MM.1S (cell line): Measurements from ENCODE around the gene KSR2.

Experiments used
- DNase-seq: peaks from one replicate; pipeline ENCODE4 v3.0.0-alpha.2; 2015
- H2AFZ ChIP-seq: fragments of 300-600 bp; sonication (generic); 2 replicates; pipeline ENCODE4 v1.6.0; 2016; ENCODE audit warnings: antibody characterized with exemption, low read length
- H3F3A ChIP-seq: fragments of 300-600 bp; sonication (generic); 2 replicates; pipeline ENCODE4 v1.6.1; 2016; ENCODE audit warnings: mild to moderate bottlenecking, antibody characterized with exemption, low read length, moderate library complexity, mixed read lengths; ENCODE audit not compliant: insufficient read depth
- H3K27ac ChIP-seq: fragments of 300-600 bp; sonication (generic); 2 replicates; pipeline ENCODE4 v1.5.1; 2016; ENCODE audit warnings: mild to moderate bottlenecking, low read length
- H3K27me3 ChIP-seq: fragments of 300-600 bp; sonication (generic); replicated peaks from 2 replicates; pipeline ENCODE4 v1.6.0; 2016; ENCODE audit warnings: low read length; ENCODE audit not compliant: insufficient read depth
- H3K36me3 ChIP-seq: fragments of 300-600 bp; sonication (generic); replicated peaks from 2 replicates; pipeline ENCODE4 v1.6.1; 2016; ENCODE audit warnings: mild to moderate bottlenecking, low read length, mixed read lengths; ENCODE audit not compliant: insufficient read depth
- H3K4me1 ChIP-seq: fragments of 300-600 bp; sonication (generic); 2 replicates; pipeline ENCODE4 v1.6.1; 2016; ENCODE audit warnings: low read length, mixed read lengths
- H3K4me2 ChIP-seq: fragments of 300-600 bp; sonication (generic); 2 replicates; pipeline ENCODE4 v1.6.0; 2016; ENCODE audit warnings: low read depth, low read length
- H3K4me3 ChIP-seq: fragments of 300-600 bp; sonication (generic); 2 replicates; pipeline ENCODE4 v1.5.1; 2016; ENCODE audit warnings: low read length, mixed read lengths
- H3K79me2 ChIP-seq: fragments of 300-600 bp; sonication (generic); 2 replicates; pipeline ENCODE4 v1.6.1; 2016; ENCODE audit warnings: mixed run types, low read length, mixed read lengths
- H3K9ac ChIP-seq: fragments of 300-600 bp; sonication (generic); 2 replicates; pipeline ENCODE4 v1.6.1; 2016; ENCODE audit warnings: low read length, mixed read lengths
- H3K9me2 ChIP-seq: fragments of 300-600 bp; sonication (generic); replicated peaks from 2 replicates; pipeline ENCODE4 v1.6.1; 2016; ENCODE audit warnings: mild to moderate bottlenecking, low read length, mixed read lengths; ENCODE audit not compliant: insufficient read depth
- H3K9me3 ChIP-seq: fragments of 300-600 bp; sonication (generic); replicated peaks from 2 replicates; pipeline ENCODE4 v1.6.1; 2016; ENCODE audit warnings: mild to moderate bottlenecking, low read length, mixed read lengths; ENCODE audit not compliant: insufficient read depth
- H4K20me1 ChIP-seq: fragments of 300-600 bp; sonication (generic); 2 replicates; pipeline ENCODE4 v1.6.1; 2016; ENCODE audit warnings: mild to moderate bottlenecking, low read length, moderate library complexity, mixed read lengths; ENCODE audit not compliant: insufficient read depth
- CTCF ChIP-seq: fragments of 300-600 bp; sonication (generic); IDR thresholded peaks from 2 replicates; pipeline ENCODE4 v1.5.1; 2016; ENCODE audit warnings: antibody characterized with exemption, low read length, mixed read lengths
- EZH2 ChIP-seq: fragments of 300-600 bp; sonication (generic); optimal IDR thresholded peaks from 2 replicates; pipeline ENCODE3; 2017; ENCODE audit warnings: low read depth, mild to moderate bottlenecking, antibody characterized with exemption, low read length, mixed read lengths
- EZH2phosphoT487 ChIP-seq: fragments of 300-600 bp; sonication (generic); IDR thresholded peaks from 2 replicates; pipeline ENCODE4 v1.6.1; 2018; ENCODE audit warnings: antibody characterized with exemption, low read length

Gene KSR2

GRCh38 chr12:117421068-117421752, 547.6 kb downstream of the KSR2 start:
- no peak overlapping the region for H3K27ac ChIP-seq
- no peak for TF ChIP-seq EZH2
- no peak for TF ChIP-seq EZH2phosphoT487
- TF ChIP-seq CTCF, result no peak
- H3K79me2 ChIP-seq, result no peaks in the 10 kb centered on the region
- DNase-seq, result no peak
- no peaks in the 10 kb centered on the region for H3K36me3 ChIP-seq
- H3K9me3 ChIP-seq, result no peaks in the 10 kb centered on the region
- no peaks in the 10 kb centered on the region for H3K27me3 ChIP-seq
- H3K9ac ChIP-seq, result no peak overlapping the region
- H3F3A ChIP-seq, result no peaks in the 10 kb centered on the region
- H4K20me1 ChIP-seq, result no peaks in the 10 kb centered on the region
- H2AFZ ChIP-seq, result no peak overlapping the region
- H3K4me1 ChIP-seq, result no peaks in the 10 kb centered on the region
- H3K9me2 ChIP-seq, result no peaks in the 10 kb centered on the region
- no peak overlapping the region for H3K4me2 ChIP-seq
- no peak overlapping the region for H3K4me3 ChIP-seq

GRCh38 chr12:117417004-117417403, 551.8 kb downstream of the KSR2 start:
- no peak overlapping the region for H2AFZ ChIP-seq
- no peaks in the 10 kb centered on the region; the same call in 1 of the 2 replicates for H3K27me3 ChIP-seq
- H3K27ac ChIP-seq, result no peak overlapping the region
- no peaks in the 10 kb centered on the region for H3F3A ChIP-seq
- no peak overlapping the region for H3K4me2 ChIP-seq
- no peaks in the 10 kb centered on the region for H3K4me1 ChIP-seq
- H3K9ac ChIP-seq, result no peak overlapping the region
- H3K9me2 ChIP-seq, result no peaks in the 10 kb centered on the region
- TF ChIP-seq EZH2 (no peak), EZH2phosphoT487 (no peak), CTCF (no peak)
- no peaks in the 10 kb centered on the region for H3K36me3 ChIP-seq
- H4K20me1 ChIP-seq, result no peaks in the 10 kb centered on the region
- no peak for DNase-seq
- H3K79me2 ChIP-seq, result no peaks in the 10 kb centered on the region
- H3K9me3 ChIP-seq, result no peaks in the 10 kb centered on the region
- no peak overlapping the region for H3K4me3 ChIP-seq

- no peaks in the 10 kb centered on the region for H3F3A ChIP-seq
- H3K4me2 ChIP-seq, result no peak overlapping the region
- no peak overlapping the region for H3K9ac ChIP-seq
- DNase-seq, result no peak
- H3K79me2 ChIP-seq, result no peaks in the 10 kb centered on the region
- no peaks in the 10 kb centered on the region for H3K36me3 ChIP-seq
- H3K27ac ChIP-seq, result no peak overlapping the region
- H2AFZ ChIP-seq, result no peak overlapping the region
- TF ChIP-seq CTCF (no peak), EZH2 (no peak), EZH2phosphoT487 (no peak)
- H3K9me3 ChIP-seq, result no peaks in the 10 kb centered on the region
- H3K4me1 ChIP-seq, result no peaks in the 10 kb centered on the region
- no peaks in the 10 kb centered on the region for H4K20me1 ChIP-seq
- H3K9me2 ChIP-seq, result no peaks in the 10 kb centered on the region
- no peak overlapping the region for H3K4me3 ChIP-seq
- no peaks in the 10 kb centered on the region; the same call in 1 of the 2 replicates for H3K27me3 ChIP-seq
Measured at GRCh38 chr12:117412465-117413188, 556.2 kb downstream of the KSR2 start.
